Smooth muscle cell (in vitro differentiated cells): ENCODE measurements around the gene PPP1R12B. TPM values are rescaled to one million over a fixed set of nuclear protein-coding genes. Genes with fewer than 3 reads are reported as not detected.

ENCODE experiments used
- DNase-seq: peaks from one replicate; lab custom pipeline; 2025; ENCODE audit not compliant: unreplicated experiment; lab: John Stamatoyannopoulos, UW
- H2AFZ ChIP-seq: fragments of 200-600 bp; sonication (generic); 2 replicates; pipeline ENCODE4 v1.6.0; 2016; ENCODE audit warnings: antibody characterized with exemption, low read depth, mild to moderate bottlenecking
- H3F3A ChIP-seq: fragments of 200-600 bp; sonication (generic); 2 replicates; pipeline ENCODE4 v1.6.0; 2017; ENCODE audit warnings: antibody characterized with exemption, low read depth
- H3K27ac ChIP-seq: fragments of 200-600 bp; sonication (generic); 2 replicates; pipeline ENCODE4 v1.5.1; 2016; ENCODE audit warnings: low read depth, mild to moderate bottlenecking
- H3K27me3 ChIP-seq: fragments of 200-600 bp; sonication (generic); 2 replicates; pipeline ENCODE4 v1.6.1; 2016; ENCODE audit warnings: low read depth, mild to moderate bottlenecking
- H3K36me3 ChIP-seq: fragments of 200-600 bp; sonication (generic); 2 replicates; pipeline ENCODE4 v1.5.1; 2016; ENCODE audit warnings: low read depth
- H3K4me1 ChIP-seq: fragments of 200-600 bp; sonication (generic); 2 replicates; pipeline ENCODE4 v1.5.1; 2016; ENCODE audit warnings: low read depth
- H3K4me2 ChIP-seq: fragments of 200-600 bp; sonication (generic); 2 replicates; pipeline ENCODE4 v1.6.0; 2016; ENCODE audit warnings: mild to moderate bottlenecking
- H3K4me3 ChIP-seq: fragments of 200-600 bp; sonication (generic); 2 replicates; pipeline ENCODE4 v1.5.1; 2016; ENCODE audit warnings: mild to moderate bottlenecking
- H3K79me2 ChIP-seq: fragments of 200-600 bp; sonication (generic); 2 replicates; pipeline ENCODE4 v1.6.0; 2016; ENCODE audit warnings: low read depth, mild to moderate bottlenecking
- H3K9ac ChIP-seq: fragments of 200-600 bp; sonication (generic); 2 replicates; pipeline ENCODE4 v1.6.0; 2016; ENCODE audit warnings: low read depth
- H3K9me3 ChIP-seq: fragments of 200-600 bp; sonication (generic); replicated peaks from 2 replicates; pipeline ENCODE4 v1.5.1; 2016; ENCODE audit warnings: low read depth
- H4K20me1 ChIP-seq: fragments of 200-600 bp; sonication (generic); 2 replicates; pipeline ENCODE4 v1.6.0; 2016; ENCODE audit warnings: low read depth
- CTCF ChIP-seq: fragments of 200-600 bp; sonication (generic); IDR thresholded peaks from 2 replicates; pipeline ENCODE4 v1.5.1; 2017; ENCODE audit warnings: borderline replicate concordance, mild to moderate bottlenecking, antibody characterized with exemption; ENCODE audit not compliant: insufficient read depth, poor library complexity, severe bottlenecking
- WGBS: methylation state at CpG from one replicate; pipeline ENCODE4 v1.1.7; 2016; ENCODE audit warnings: low lambda C conversion rate; 5-methylcytosine and 5-hydroxymethylcytosine counted together
- polyA plus RNA-seq: library from polyadenylated mRNA; unstranded; fragments of >200 nt; fragmentation: Nextera tagmentation; extraction: Ambion mirVana; gene quantifications from 2 replicates; pipeline ENCODE4 v1.2.1, GENCODE V29; 2016
- total RNA-seq: library from RNA; depleted of rRNA; stranded (reverse); fragments of >200 nt; gene quantifications from 2 replicates; pipeline ENCODE4 v1.2.3, GENCODE V29; 2014

The PPP1R12B gene
- total and polyA plus RNA-seq, 2 experiments from 2014 or later = 2.8 to 6.7 TPM

- no peak overlapping the region for H3K4me2 ChIP-seq
- no peak overlapping the region for H2AFZ ChIP-seq
- H3K4me1 ChIP-seq = no peaks in the 10 kb centered on the region
- no peaks in the 10 kb centered on the region for H3F3A ChIP-seq
- no peaks in the 10 kb centered on the region for H3K9me3 ChIP-seq
- no peak overlapping the region for H3K9ac ChIP-seq
- DNase-seq = no peak
- no peaks in the 10 kb centered on the region for H3K36me3 ChIP-seq
- no peak overlapping the region for H3K27ac ChIP-seq
- 80% methylated on average over 4 of the region's 4 CpGs for WGBS
- H3K27me3 ChIP-seq = peaks cover 7% of the 10 kb centered on the region
- no peaks in the 10 kb centered on the region for H3K79me2 ChIP-seq
- H4K20me1 ChIP-seq = no peaks in the 10 kb centered on the region
- no peak for TF ChIP-seq CTCF
- H3K4me3 ChIP-seq = no peak overlapping the region
Observed at GRCh38 chr1:202323731-202324130, 24.8 kb upstream of the PPP1R12B start.

DNA sequence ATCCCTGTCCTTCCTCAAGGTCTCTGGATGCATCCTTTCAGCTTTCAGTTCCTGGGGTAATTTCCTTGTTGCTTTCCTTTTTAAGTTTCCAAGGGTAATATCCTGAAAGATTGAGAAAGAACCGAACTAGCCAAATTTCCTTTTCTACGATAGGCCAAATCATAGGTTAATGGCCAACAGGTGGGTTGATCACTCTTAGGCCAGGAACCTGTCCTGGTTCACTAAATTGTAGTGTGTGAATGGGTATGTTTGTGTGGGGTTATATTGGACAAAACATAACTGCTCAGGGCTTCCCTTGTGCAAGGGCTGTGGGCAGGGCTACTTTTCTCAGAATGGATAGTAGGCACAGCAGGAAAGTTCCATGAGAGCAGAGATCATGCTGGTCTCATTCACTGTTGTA lies 23.9 kb upstream of the PPP1R12B start:
- Histone ChIP-seq H3K4me2 (no peak overlapping the region), H2AFZ (no peak overlapping the region), H4K20me1 (no peaks in the 10 kb centered on the region), H3K4me3 (no peak overlapping the region), H3K27ac (no peak overlapping the region), H3K27me3 (peaks cover 7% of the 10 kb centered on the region), H3K36me3 (no peaks in the 10 kb centered on the region), H3F3A (no peaks in the 10 kb centered on the region), H3K9me3 (no peaks in the 10 kb centered on the region), H3K9ac (no peak overlapping the region), H3K4me1 (no peaks in the 10 kb centered on the region), H3K79me2 (no peaks in the 10 kb centered on the region)
- 98% methylated on average over 2 of the region's 2 CpGs for WGBS
- TF ChIP-seq CTCF = no peak
- DNase-seq = no peak

DNA sequence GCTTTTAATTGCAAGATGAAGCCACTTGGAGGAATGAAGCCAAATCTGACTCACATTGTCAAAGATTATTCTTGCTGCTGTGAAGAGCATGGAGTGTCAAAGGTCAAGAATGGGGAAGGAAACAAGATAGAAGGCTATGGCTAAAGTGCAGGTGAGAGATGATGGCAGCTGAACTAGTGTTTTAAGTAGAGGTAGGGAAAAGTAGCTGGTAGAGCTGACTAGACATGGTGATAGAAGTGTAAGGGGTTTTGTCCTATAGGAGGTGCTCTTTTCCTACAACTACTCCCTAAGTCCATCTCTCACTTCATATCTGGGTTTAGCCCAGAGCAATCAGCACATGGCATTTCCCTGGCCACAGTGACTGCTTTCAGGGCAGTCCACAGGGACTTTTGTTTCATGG lies 18.6 kb upstream of the PPP1R12B start:
- no peak for TF ChIP-seq CTCF
- Histone ChIP-seq H3K4me2 (no peak overlapping the region), H3K27me3 (no peaks in the 10 kb centered on the region), H3K9me3 (no peaks in the 10 kb centered on the region), H2AFZ (no peak overlapping the region), H3F3A (no peaks in the 10 kb centered on the region), H4K20me1 (no peaks in the 10 kb centered on the region), H3K9ac (no peak overlapping the region), H3K4me3 (no peak overlapping the region), H3K4me1 (no peaks in the 10 kb centered on the region), H3K36me3 (no peaks in the 10 kb centered on the region), H3K27ac (no peak overlapping the region), H3K79me2 (no peaks in the 10 kb centered on the region)
- DNase-seq = no peak

DNA sequence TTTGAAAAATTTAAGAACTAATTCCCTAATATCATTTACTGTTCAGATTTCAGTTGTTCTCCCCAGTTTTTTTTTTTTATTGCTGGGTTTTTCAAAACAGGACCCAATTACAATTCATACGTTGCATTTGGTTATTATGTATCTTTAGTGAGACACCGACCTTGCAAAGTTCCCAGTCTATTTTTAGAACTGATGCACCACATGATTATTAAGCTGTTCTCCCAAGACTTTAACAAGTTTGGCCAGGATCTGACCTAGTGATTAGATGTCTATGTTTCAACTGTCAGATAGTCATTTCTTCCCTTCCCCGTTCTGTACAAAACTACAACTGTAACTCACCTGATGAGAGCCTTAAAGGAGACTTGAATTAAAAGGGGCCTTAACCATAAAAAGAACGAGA lies 14.6 kb upstream of the PPP1R12B start:
- Histone ChIP-seq H3K27ac (no peak overlapping the region), H3F3A (no peaks in the 10 kb centered on the region), H3K79me2 (no peaks in the 10 kb centered on the region), H3K36me3 (no peaks in the 10 kb centered on the region), H2AFZ (no peak overlapping the region), H3K4me2 (no peak overlapping the region), H3K4me1 (no peaks in the 10 kb centered on the region), H3K9ac (no peak overlapping the region), H4K20me1 (no peaks in the 10 kb centered on the region), H3K9me3 (no peaks in the 10 kb centered on the region), H3K27me3 (no peaks in the 10 kb centered on the region), H3K4me3 (no peak overlapping the region)
- 93% methylated on average over 4 of the region's 4 CpGs for WGBS
- TF ChIP-seq CTCF = no peak
- no peak for DNase-seq
